ENCODE results near the gene REPIN1.

REPIN1 gene

GRCh38 chr7:150330211-150330885 lies 38.3 kb upstream of the REPIN1 start:
- no peak for TF ChIP-seq CTCF (IDR thresholded peaks at IDR 0.05; ENCODE audit: control insufficient read depth, insufficient read depth, low read depth, low read length, missing control alignments)
- no peak for DNase-seq (ENCODE audit: low read depth)
- H3K4me3 ChIP-seq (ENCODE audit: control insufficient read depth, low read depth, low read length), result no peak overlapping the region

DNA sequence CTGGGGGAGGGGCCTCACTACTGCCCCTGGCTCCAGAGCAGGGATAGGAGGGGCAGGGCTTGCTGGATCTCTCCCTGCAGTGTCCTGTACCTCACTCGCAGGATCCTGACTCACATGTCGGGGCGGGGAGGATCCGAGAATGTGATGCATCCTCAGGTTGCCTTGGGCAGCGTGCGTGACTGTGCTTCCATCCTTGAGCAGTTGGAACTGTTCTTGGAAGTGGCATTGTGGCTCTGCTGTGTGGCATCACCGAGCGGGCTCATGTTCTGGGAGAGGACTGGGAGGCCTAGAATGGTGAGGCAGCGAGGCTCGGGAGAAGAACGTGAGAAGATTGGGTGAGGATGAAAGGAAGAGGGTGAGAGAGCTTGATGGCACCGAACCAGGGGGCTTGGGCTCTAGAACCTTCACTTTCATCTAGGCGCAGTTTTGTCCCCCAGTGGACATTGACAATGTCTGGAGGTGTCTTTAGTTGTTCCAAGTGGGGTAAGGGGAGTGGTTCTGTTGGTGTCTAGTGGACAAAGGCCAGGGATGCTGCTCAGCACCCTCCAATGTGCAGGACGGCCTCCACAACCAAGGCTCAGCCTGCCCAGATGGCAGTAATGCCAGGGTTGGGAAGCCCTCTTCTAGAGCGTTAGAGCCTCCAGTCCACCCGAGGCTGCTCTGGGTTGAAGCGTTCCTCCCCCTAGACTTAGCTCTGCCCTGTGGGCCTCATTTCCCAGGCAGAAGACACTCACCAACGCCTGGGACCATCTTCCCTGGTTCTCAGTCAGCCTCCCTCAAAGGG lies 35.6 kb upstream of the REPIN1 start:
- TF ChIP-seq CTCF (IDR thresholded peaks at IDR 0.05; ENCODE audit: control insufficient read depth, insufficient read depth, low read depth, low read length, missing control alignments), result no peak
- no peak overlapping the region for H3K4me3 ChIP-seq (ENCODE audit: control insufficient read depth, low read depth, low read length)
- DNase-seq (ENCODE audit: low read depth), result no peak

GRCh38 chr7:150333659-150334058 lies 35.0 kb upstream of the REPIN1 start:
- no peak for TF ChIP-seq CTCF (IDR thresholded peaks at IDR 0.05; ENCODE audit: control insufficient read depth, insufficient read depth, low read depth, low read length, missing control alignments)
- DNase-seq (ENCODE audit: low read depth), result no peak
- H3K4me3 ChIP-seq (ENCODE audit: control insufficient read depth, low read depth, low read length), result no peak overlapping the region

DNA sequence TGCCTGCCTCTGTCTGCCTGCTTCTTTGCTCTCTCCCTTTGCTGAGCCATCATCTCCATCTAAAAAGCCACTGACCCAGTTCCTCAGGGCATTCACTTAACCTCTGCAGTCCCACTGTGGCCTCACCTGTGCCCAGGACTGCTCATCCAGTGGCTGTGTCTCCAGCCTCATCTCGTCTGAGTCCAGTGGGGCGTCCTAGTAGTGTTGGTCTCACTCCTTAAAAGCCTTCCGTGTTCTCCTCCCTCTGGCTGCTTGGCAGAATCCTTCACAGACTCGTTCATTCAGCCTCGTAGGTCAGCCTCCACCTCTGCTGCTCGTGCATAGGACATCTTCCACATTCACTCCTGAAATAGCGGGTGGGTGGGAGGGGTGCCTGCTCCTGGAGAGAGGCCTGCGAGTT lies 34.5 kb upstream of the REPIN1 start:
- TF ChIP-seq CTCF (IDR thresholded peaks at IDR 0.05; ENCODE audit: control insufficient read depth, insufficient read depth, low read depth, low read length, missing control alignments), result no peak
- no peak for DNase-seq (ENCODE audit: low read depth)
- H3K4me3 ChIP-seq (ENCODE audit: control insufficient read depth, low read depth, low read length), result no peak overlapping the region

GRCh38 chr7:150335108-150335773 lies 33.4 kb upstream of the REPIN1 start:
- no peak for DNase-seq (ENCODE audit: low read depth)
- no peak for TF ChIP-seq CTCF (IDR thresholded peaks at IDR 0.05; ENCODE audit: control insufficient read depth, insufficient read depth, low read depth, low read length, missing control alignments)
- no peak overlapping the region for H3K4me3 ChIP-seq (ENCODE audit: control insufficient read depth, low read depth, low read length)

- no peak for TF ChIP-seq CTCF (IDR thresholded peaks at IDR 0.05; ENCODE audit: control insufficient read depth, insufficient read depth, low read depth, low read length, missing control alignments)
- no peak overlapping the region for H3K4me3 ChIP-seq (ENCODE audit: control insufficient read depth, low read depth, low read length)
- DNase-seq (ENCODE audit: low read depth), result no peak
Measured at GRCh38 chr7:150335774-150336112, 32.9 kb upstream of the REPIN1 start.
